Gastroesophageal sphincter (tissue), 3 donors: ENCODE measurements around the gene PLEKHO1.

Experiments
- CTCF ChIP-seq, 4 experiments: fragments of 200-600 bp in 2 of 4; fragments of 450-650 bp in 2 of 4; sonication (generic) in 1 of 4; IDR thresholded peaks; one replicate each; pipeline ENCODE4 v1.5.1; 2017 to 2019; ENCODE audit warnings: antibody characterized with exemption in 4 of 4, mild to moderate bottlenecking in 2 of 4, moderate library complexity in 2 of 4
- POLR2A ChIP-seq, 2 donors: fragments of 450-650 bp; IDR thresholded peaks; one replicate each; pipeline ENCODE4 v1.6.1; 2017; ENCODE audit warnings: antibody characterized with exemption in 2 of 2, mild to moderate bottlenecking in 2 of 2, moderate library complexity in 1 of 2
- POLR2AphosphoS5 ChIP-seq: sonication (generic); formaldehyde crosslinking; IDR thresholded peaks from one replicate; pipeline ENCODE4 v1.6.1; 2017; ENCODE audit warnings: antibody characterized with exemption

- peak in 2 of 4 experiments; percentile 51 to 62 for TF ChIP-seq CTCF (IDR thresholded peaks at IDR 0.05)
- TF ChIP-seq POLR2A (IDR thresholded peaks at IDR 0.05) = peak; percentile 75 to 80
- peak; percentile 86 for TF ChIP-seq POLR2AphosphoS5
These were observed 13.4 kb downstream of the PLEKHO1 start for GRCh38 chr1:150162862-150163706.
